Spleen (tissue), 7 donors: ENCODE measurements around the gene MYLK.

ENCODE experiments used
- POLR2A ChIP-seq, 3 donors: fragments of 450-650 bp; IDR thresholded peaks; one replicate each; pipeline ENCODE4 v1.5.1; 2017; ENCODE audit warnings: antibody characterized with exemption in 3 of 3, mild to moderate bottlenecking in 1 of 3
- POLR2AphosphoS5 ChIP-seq, 3 donors: sonication (generic); formaldehyde crosslinking; IDR thresholded peaks; one replicate each; pipeline ENCODE4 v1.5.1; 2017; ENCODE audit warnings: antibody characterized with exemption in 3 of 3
- TF ChIP-seq, protein P1 (sequence below), 11 experiments: fragments of 200-600 bp in 7 of 11; fragments of 450-650 bp in 4 of 11; sonication (generic) in 4 of 11; IDR thresholded peaks in 8 of 11; conservative IDR thresholded peaks in 3 of 11; 1 replicate in 7 of 11; 2 replicates in 4 of 11; pipeline versions ENCODE4 v1.4.0 to v1.8.0; 2016 to 2021; ENCODE audit warnings: antibody characterized with exemption in 11 of 11, inconsistent platforms in 4 of 11, mild to moderate bottlenecking in 1 of 11
- donor health status: DM: no; HTN: no; CAD: no; lungs with moderate emphysema.
- donor health status: DM: no; HTN: no; CAD: no.
- donor health status: DM: no; HTN: no; CAD: no.

- TF ChIP-seq, protein P1, sequence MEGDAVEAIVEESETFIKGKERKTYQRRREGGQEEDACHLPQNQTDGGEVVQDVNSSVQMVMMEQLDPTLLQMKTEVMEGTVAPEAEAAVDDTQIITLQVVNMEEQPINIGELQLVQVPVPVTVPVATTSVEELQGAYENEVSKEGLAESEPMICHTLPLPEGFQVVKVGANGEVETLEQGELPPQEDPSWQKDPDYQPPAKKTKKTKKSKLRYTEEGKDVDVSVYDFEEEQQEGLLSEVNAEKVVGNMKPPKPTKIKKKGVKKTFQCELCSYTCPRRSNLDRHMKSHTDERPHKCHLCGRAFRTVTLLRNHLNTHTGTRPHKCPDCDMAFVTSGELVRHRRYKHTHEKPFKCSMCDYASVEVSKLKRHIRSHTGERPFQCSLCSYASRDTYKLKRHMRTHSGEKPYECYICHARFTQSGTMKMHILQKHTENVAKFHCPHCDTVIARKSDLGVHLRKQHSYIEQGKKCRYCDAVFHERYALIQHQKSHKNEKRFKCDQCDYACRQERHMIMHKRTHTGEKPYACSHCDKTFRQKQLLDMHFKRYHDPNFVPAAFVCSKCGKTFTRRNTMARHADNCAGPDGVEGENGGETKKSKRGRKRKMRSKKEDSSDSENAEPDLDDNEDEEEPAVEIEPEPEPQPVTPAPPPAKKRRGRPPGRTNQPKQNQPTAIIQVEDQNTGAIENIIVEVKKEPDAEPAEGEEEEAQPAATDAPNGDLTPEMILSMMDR (IDR thresholded peaks at IDR 0.05 in 8 of 11, conservative IDR thresholded peaks at IDR 0.05 in 3 of 11), result no peak
- TF ChIP-seq POLR2AphosphoS5 (IDR thresholded peaks at IDR 0.05) (no peak), POLR2A (IDR thresholded peaks at IDR 0.05) (no peak)
Measured at GRCh38 chr3:123807820-123808219, 76.3 kb downstream of the MYLK start.
